ENCODE results near the gene GMCL1.

Gene GMCL1

GRCh38 chr2:69926849-69927515 is 97.5 kb downstream of the GMCL1 start:
- Histone ChIP-seq H3K4me3 (no peak overlapping the region), H3K27ac (no peak overlapping the region), H3K36me3 (peaks cover 7 to 36% (median 18%) of the 10 kb centered on the region in 3 donors), H3K27me3 (no peaks in the 10 kb centered on the region), H3K9me3 (no peaks in the 10 kb centered on the region), H3K4me1 (peaks cover 0 to 5% (median 4%) of the 10 kb centered on the region in 4 donors)
- TF ChIP-seq CTCF (IDR thresholded peaks at IDR 0.05) = no peak
- intact Hi-C loops (cut with DNase I; ENCODE audit: low total_unique reads) = no loop called here
- DNase-seq = no peak

Measured in tibial artery (tissue), 4 donors.